ENCODE results near the gene SGIP1.

GRCh38 chr1:66757722-66758240 lies 223.8 kb downstream of the SGIP1 start:
- TF ChIP-seq CTCF (IDR thresholded peaks at IDR 0.05) (no peak), POLR2A (IDR thresholded peaks at IDR 0.05) (no peak)
